ENCODE results near the gene TARS2. TPM values are rescaled to one million over a fixed set of nuclear protein-coding genes. Genes with fewer than 3 reads are reported as not detected.

TARS2 gene
- total and polyA plus RNA-seq, 2 of the 13 experiments (the other 11 are each of a cell fraction or from before 2014, with no cell fraction given): 21.3 to 22.8 TPM

DNA sequence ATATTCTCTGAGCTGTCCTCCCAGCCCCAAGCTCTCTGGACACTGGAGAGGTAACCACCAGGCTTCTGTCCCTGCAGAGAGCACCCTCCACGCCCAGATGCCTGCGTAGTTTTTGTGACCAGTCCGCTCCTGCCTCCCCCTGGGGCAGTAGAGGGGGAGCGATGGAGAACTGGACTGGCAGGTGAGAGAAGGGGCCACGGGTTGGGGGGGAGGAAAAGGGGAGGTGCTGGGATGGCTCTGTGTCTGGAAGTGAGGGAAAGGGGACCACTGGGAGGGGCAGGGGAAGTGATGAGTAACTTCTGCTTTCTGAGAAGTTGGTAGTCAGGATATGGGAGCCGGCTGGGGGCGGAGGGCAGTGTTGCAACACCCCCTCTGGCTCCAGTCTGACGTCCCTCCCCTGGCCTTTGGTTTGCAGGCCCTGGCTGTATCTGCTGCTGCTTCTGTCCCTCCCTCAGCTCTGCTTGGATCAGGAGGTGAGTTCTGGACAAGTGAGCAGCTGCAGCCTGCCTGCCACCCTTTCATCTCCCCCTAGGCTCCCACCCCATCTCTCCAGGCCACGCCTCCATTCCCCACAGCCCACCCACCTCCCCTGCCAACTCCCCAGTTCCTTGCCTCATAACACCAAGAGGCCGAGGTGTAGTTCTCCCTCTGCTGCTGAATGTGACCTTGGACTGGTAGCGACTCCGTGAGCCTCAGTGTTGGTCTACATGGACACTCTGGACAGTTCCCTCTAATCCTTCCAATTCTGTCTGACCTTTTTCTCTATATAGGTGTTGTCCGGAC, 65.1 kb downstream of the TARS2 start (continued):
- TF ChIP-seq NPAS2 (CRISPR knock-in tag; IDR thresholded peaks at IDR 0.05; ENCODE audit: borderline replicate concordance) (no peak), ATAD3A (CRISPR knock-in tag; IDR thresholded peaks at IDR 0.05) (no peak), JUN (CRISPR knock-in tag; IDR thresholded peaks at IDR 0.05) (no peak), ZFP36L1 (CRISPR knock-in tag; IDR thresholded peaks at IDR 0.05) (peak; percentile 38; the same call in 1 of the 2 replicates), ZSCAN12 (CRISPR knock-in tag; IDR thresholded peaks at IDR 0.05) (no peak), ZMYM4 (CRISPR knock-in tag; IDR thresholded peaks at IDR 0.05) (peak; percentile 50; the same call in 1 of the 2 replicates), ZNF251 (CRISPR knock-in tag; IDR thresholded peaks at IDR 0.05) (no peak), NR2C2 (CRISPR knock-in tag; IDR thresholded peaks at IDR 0.05; ENCODE audit: borderline replicate concordance) (no peak), ZFY (CRISPR knock-in tag; IDR thresholded peaks at IDR 0.05) (peak; percentile 67), YEATS4 (CRISPR knock-in tag; IDR thresholded peaks at IDR 0.05; ENCODE audit: borderline replicate concordance) (no peak), ZNF484 (CRISPR knock-in tag; IDR thresholded peaks at IDR 0.05; ENCODE audit: borderline replicate concordance, low read depth) (no peak), ZFP37 (CRISPR knock-in tag; IDR thresholded peaks at IDR 0.05; ENCODE audit: borderline replicate concordance) (peak; percentile 65; the same call in 1 of the 2 replicates), MTF1 (CRISPR knock-in tag; IDR thresholded peaks at IDR 0.05) (no peak), ZFYVE20 (CRISPR knock-in tag; IDR thresholded peaks at IDR 0.05; ENCODE audit: borderline replicate concordance, low read depth) (no peak), CBX2 (IDR thresholded peaks at IDR 0.05; ENCODE audit: low read depth, low read length) (no peak), CBX2 (CRISPR knock-in tag; IDR thresholded peaks at IDR 0.05; ENCODE audit: low read depth) (no peak), KAT8 (CRISPR knock-in tag; IDR thresholded peaks at IDR 0.05) (peak; percentile 67)
- TF ChIP-seq, protein P1, sequence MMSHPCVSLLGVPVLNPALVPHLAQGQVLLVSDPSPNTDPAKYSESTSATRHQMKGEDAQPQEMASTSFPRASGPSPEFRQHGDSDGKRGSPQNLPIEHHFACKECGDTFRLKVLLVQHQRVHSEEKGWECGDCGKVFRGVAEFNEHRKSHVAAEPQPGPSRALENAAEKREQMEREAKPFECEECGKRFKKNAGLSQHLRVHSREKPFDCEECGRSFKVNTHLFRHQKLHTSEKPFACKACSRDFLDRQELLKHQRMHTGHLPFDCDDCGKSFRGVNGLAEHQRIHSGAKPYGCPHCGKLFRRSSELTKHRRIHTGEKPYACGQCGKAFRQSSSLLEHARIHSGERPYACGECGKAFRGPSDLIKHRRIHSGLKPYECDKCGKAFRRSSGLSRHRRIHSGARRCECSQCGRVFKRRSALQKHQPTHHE (CRISPR knock-in tag; IDR thresholded peaks at IDR 0.05; ENCODE audit: borderline replicate concordance): no peak
- TF ChIP-seq, protein P2, sequence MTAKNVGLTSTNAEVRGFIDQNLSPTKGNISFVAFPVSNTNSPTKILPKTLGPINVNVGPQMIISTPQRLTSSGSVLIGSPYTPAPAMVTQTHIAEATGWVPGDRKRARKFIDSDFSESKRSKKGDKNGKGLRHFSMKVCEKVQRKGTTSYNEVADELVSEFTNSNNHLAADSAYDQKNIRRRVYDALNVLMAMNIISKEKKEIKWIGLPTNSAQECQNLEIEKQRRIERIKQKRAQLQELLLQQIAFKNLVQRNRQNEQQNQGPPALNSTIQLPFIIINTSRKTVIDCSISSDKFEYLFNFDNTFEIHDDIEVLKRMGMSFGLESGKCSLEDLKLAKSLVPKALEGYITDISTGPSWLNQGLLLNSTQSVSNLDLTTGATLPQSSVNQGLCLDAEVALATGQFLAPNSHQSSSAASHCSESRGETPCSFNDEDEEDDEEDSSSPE (CRISPR knock-in tag; IDR thresholded peaks at IDR 0.05): no peak
- TF ChIP-seq, protein P3, sequence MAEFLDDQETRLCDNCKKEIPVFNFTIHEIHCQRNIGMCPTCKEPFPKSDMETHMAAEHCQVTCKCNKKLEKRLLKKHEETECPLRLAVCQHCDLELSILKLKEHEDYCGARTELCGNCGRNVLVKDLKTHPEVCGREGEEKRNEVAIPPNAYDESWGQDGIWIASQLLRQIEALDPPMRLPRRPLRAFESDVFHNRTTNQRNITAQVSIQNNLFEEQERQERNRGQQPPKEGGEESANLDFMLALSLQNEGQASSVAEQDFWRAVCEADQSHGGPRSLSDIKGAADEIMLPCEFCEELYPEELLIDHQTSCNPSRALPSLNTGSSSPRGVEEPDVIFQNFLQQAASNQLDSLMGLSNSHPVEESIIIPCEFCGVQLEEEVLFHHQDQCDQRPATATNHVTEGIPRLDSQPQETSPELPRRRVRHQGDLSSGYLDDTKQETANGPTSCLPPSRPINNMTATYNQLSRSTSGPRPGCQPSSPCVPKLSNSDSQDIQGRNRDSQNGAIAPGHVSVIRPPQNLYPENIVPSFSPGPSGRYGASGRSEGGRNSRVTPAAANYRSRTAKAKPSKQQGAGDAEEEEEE (CRISPR knock-in tag; IDR thresholded peaks at IDR 0.05; ENCODE audit: borderline replicate concordance): no peak
- TF ChIP-seq, protein P4, sequence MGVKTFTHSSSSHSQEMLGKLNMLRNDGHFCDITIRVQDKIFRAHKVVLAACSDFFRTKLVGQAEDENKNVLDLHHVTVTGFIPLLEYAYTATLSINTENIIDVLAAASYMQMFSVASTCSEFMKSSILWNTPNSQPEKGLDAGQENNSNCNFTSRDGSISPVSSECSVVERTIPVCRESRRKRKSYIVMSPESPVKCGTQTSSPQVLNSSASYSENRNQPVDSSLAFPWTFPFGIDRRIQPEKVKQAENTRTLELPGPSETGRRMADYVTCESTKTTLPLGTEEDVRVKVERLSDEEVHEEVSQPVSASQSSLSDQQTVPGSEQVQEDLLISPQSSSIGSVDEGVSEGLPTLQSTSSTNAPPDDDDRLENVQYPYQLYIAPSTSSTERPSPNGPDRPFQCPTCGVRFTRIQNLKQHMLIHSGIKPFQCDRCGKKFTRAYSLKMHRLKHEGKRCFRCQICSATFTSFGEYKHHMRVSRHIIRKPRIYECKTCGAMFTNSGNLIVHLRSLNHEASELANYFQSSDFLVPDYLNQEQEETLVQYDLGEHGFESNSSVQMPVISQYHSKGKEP (CRISPR knock-in tag; IDR thresholded peaks at IDR 0.05): no peak
